ENCODE data around the gene ALPI.

- TF ChIP-seq CTCF (conservative IDR thresholded peaks at IDR 0.05 in 1 of 2, IDR thresholded peaks at IDR 0.05 in 1 of 2; ENCODE audit: low read depth in 1 of 2, low read length in 2 of 2) = no peak
- peak; percentile 33 for TF ChIP-seq EZH2 (IDR thresholded peaks at IDR 0.05; ENCODE audit: low read length, missing control alignments)
These were observed 29.4 kb downstream of the ALPI start for GRCh38 chr2:232485348-232485756.

Data from fibroblast of lung (primary cell).